Gastroesophageal sphincter (tissue), 3 donors: Measurements from ENCODE around the gene WDCP.

Source experiments
- EP300 ChIP-seq: sonication (generic); formaldehyde crosslinking; IDR thresholded peaks from one replicate; pipeline ENCODE4 v1.6.1; 2017; ENCODE audit warnings: antibody characterized with exemption, mild to moderate bottlenecking
- POLR2A ChIP-seq, 2 donors: fragments of 450-650 bp; IDR thresholded peaks; one replicate each; pipeline ENCODE4 v1.6.1; 2017; ENCODE audit warnings: antibody characterized with exemption in 2 of 2, mild to moderate bottlenecking in 2 of 2, moderate library complexity in 1 of 2
- TF ChIP-seq, protein P1 (sequence below), 4 experiments: fragments of 200-600 bp in 2 of 4; fragments of 450-650 bp in 2 of 4; sonication (generic) in 1 of 4; IDR thresholded peaks; one replicate each; pipeline ENCODE4 v1.5.1; 2017 to 2019; ENCODE audit warnings: antibody characterized with exemption in 4 of 4, mild to moderate bottlenecking in 2 of 4, moderate library complexity in 2 of 4

DNA sequence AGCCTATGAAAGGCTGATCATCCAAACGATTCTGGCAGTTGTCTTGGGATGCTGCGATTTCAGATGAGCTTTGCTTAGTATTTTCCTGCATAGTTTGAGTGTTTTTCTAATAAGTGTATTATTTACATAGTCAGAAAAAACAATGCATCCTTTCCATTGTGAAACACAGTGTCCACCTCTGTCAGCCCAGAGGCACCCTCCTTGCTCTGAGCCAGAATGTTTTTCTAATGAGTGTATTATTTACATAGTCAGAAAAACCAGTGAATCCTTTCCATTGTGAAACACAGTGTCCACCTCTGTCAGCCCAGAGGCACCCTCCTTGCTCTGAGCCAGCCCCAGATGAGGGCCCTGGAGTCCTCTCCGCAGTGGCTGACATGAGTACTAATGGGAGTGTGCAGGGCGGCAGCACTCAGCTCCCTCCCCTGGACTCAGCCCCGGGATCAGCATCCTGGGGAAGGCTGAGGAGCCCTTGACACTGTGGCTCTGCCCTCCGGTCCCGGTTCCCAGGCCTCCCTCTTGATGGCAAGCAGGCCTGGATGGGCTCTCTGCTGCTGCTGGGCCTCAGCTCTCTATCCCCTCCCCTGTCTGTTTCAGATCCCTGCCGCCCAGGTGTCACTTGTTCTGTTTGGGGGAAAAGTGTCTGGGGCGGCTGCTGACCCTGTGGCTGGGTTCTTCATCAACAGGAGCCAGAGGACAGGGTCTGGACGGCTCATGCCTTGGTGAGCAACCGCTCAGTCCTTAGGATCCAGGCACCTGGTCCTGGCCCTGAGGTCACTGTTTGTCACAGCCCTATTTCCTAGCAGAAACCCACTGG, 31.4 kb downstream of the WDCP start:
- TF ChIP-seq, protein P1, sequence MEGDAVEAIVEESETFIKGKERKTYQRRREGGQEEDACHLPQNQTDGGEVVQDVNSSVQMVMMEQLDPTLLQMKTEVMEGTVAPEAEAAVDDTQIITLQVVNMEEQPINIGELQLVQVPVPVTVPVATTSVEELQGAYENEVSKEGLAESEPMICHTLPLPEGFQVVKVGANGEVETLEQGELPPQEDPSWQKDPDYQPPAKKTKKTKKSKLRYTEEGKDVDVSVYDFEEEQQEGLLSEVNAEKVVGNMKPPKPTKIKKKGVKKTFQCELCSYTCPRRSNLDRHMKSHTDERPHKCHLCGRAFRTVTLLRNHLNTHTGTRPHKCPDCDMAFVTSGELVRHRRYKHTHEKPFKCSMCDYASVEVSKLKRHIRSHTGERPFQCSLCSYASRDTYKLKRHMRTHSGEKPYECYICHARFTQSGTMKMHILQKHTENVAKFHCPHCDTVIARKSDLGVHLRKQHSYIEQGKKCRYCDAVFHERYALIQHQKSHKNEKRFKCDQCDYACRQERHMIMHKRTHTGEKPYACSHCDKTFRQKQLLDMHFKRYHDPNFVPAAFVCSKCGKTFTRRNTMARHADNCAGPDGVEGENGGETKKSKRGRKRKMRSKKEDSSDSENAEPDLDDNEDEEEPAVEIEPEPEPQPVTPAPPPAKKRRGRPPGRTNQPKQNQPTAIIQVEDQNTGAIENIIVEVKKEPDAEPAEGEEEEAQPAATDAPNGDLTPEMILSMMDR (IDR thresholded peaks at IDR 0.05), result no peak
- TF ChIP-seq POLR2A (IDR thresholded peaks at IDR 0.05), result no peak
- TF ChIP-seq EP300, result no peak
